SK-N-SH treated with all-trans-retinoic acid at 6 μM for 48 hours (cell line): Measurements from ENCODE around the gene ZNF541.

Experiments
- ATAC-seq: fragments of 200-7000 bp; cut with Tn5 transposase; 3 replicates; pipeline ENCODE4 v1.9.1; 2020; ENCODE audit warnings: mild to moderate bottlenecking, moderate library complexity
- ARNTL ChIP-seq: fragments of 450-650 bp; formaldehyde crosslinking; IDR thresholded peaks from 2 replicates; pipeline ENCODE4 v1.5.0; 2020; ENCODE audit warnings: low read depth, mild to moderate bottlenecking, moderate library complexity, borderline replicate concordance
- BACH2 ChIP-seq: fragments of 250-450 bp; sonication (Bioruptor Pico); IDR thresholded peaks from 2 replicates; pipeline ENCODE4 v1.9.0; 2021; ENCODE audit warnings: mild to moderate bottlenecking, borderline replicate concordance
- CSDC2 ChIP-seq: fragments of 250-450 bp; sonication (Bioruptor Pico); IDR thresholded peaks from 2 replicates; pipeline ENCODE4 v1.5.0; 2020; ENCODE audit warnings: mild to moderate bottlenecking, moderate library complexity
- CSRNP3 ChIP-seq: fragments of 250-450 bp; sonication (Bioruptor Pico); IDR thresholded peaks from 2 replicates; pipeline ENCODE4 v1.5.1; 2021; ENCODE audit warnings: mild to moderate bottlenecking, moderate library complexity
- ESRRG ChIP-seq: fragments of 250-450 bp; sonication (Bioruptor Pico); IDR thresholded peaks from 2 replicates; pipeline ENCODE4 v1.6.1; 2021; ENCODE audit warnings: mild to moderate bottlenecking
- GLIS3 ChIP-seq: fragments of 250-450 bp; sonication (Bioruptor Pico); IDR thresholded peaks from 2 replicates; pipeline ENCODE4 v1.5.0; 2020; ENCODE audit warnings: mild to moderate bottlenecking, moderate library complexity
- ISL1 ChIP-seq: fragments of 250-450 bp; sonication (Bioruptor Pico); IDR thresholded peaks from 2 replicates; pipeline ENCODE4 v2.1.2; 2022; ENCODE audit warnings: mild to moderate bottlenecking, moderate library complexity
- OSR1 ChIP-seq: fragments of 250-450 bp; sonication (Bioruptor Pico); IDR thresholded peaks from 2 replicates; pipeline ENCODE4 v1.8.0; 2022; ENCODE audit warnings: moderate library complexity, mild to moderate bottlenecking, inconsistent platforms
- PATZ1 ChIP-seq: fragments of 250-450 bp; sonication (Bioruptor Pico); IDR thresholded peaks from 2 replicates; pipeline ENCODE4 v1.8.0; 2020; ENCODE audit warnings: mild to moderate bottlenecking, moderate library complexity, borderline replicate concordance
- PPARA ChIP-seq: fragments of 250-450 bp; sonication (Bioruptor Pico); IDR thresholded peaks from 2 replicates; pipeline ENCODE4 v1.5.0; 2020; ENCODE audit warnings: mild to moderate bottlenecking, borderline replicate concordance
- RARB ChIP-seq: fragments of 250-450 bp; sonication (Bioruptor Pico); IDR thresholded peaks from 2 replicates; pipeline ENCODE4 v1.8.0; 2021; ENCODE audit warnings: mild to moderate bottlenecking, moderate library complexity
- SNAI2 ChIP-seq: fragments of 250-450 bp; sonication (Bioruptor Pico); IDR thresholded peaks from 2 replicates; pipeline ENCODE4 v1.5.0; 2020; ENCODE audit warnings: mild to moderate bottlenecking, moderate library complexity
- TCF4 ChIP-seq: fragments of 250-450 bp; sonication (Bioruptor Pico); IDR thresholded peaks from 2 replicates; pipeline ENCODE4 v1.8.0; 2021; ENCODE audit warnings: mild to moderate bottlenecking, moderate library complexity, borderline replicate concordance
- TOX ChIP-seq: fragments of 250-450 bp; sonication (Bioruptor Pico); IDR thresholded peaks from 2 replicates; pipeline ENCODE4 v1.8.0; 2021; ENCODE audit warnings: mild to moderate bottlenecking, moderate library complexity, borderline replicate concordance
- ZC3H10 ChIP-seq: fragments of 250-450 bp; sonication (Bioruptor Pico); IDR thresholded peaks from 2 replicates; pipeline ENCODE4 v1.5.1; 2021; ENCODE audit warnings: mild to moderate bottlenecking, moderate library complexity
- ZFP3 ChIP-seq: fragments of 250-450 bp; sonication (Bioruptor Pico); IDR thresholded peaks from 2 replicates; pipeline ENCODE4 v1.5.0; 2020; ENCODE audit warnings: mild to moderate bottlenecking, moderate library complexity
- ZFP30 ChIP-seq: fragments of 450-650 bp; formaldehyde crosslinking; IDR thresholded peaks from 2 replicates; pipeline ENCODE4 v1.5.0; 2022; ENCODE audit warnings: mild to moderate bottlenecking, moderate library complexity
- ZNF565 ChIP-seq: fragments of 450-650 bp; formaldehyde crosslinking; conservative IDR thresholded peaks from 2 replicates; pipeline ENCODE4 v1.5.0; 2020; ENCODE audit warnings: low read depth, mild to moderate bottlenecking, moderate library complexity
- ZNF70 ChIP-seq: fragments of 450-650 bp; formaldehyde crosslinking; IDR thresholded peaks from 2 replicates; pipeline ENCODE4 v1.5.0; 2020; ENCODE audit warnings: mild to moderate bottlenecking, moderate library complexity
- ZNF8 ChIP-seq: fragments of 450-650 bp; formaldehyde crosslinking; IDR thresholded peaks from 2 replicates; pipeline ENCODE4 v1.5.0; 2020; ENCODE audit warnings: mild to moderate bottlenecking, moderate library complexity
- TF ChIP-seq, protein P1 (sequence below): fragments of 250-450 bp; sonication (Bioruptor Pico); IDR thresholded peaks from 2 replicates; pipeline ENCODE4 v1.5.1; 2020; ENCODE audit warnings: low read depth, mild to moderate bottlenecking, moderate library complexity
- TF ChIP-seq, protein P2 (sequence below): fragments of 250-450 bp; sonication (Bioruptor Pico); IDR thresholded peaks from 2 replicates; pipeline ENCODE4 v1.8.0; 2021; ENCODE audit warnings: low read depth, mild to moderate bottlenecking, moderate library complexity, borderline replicate concordance

Gene ZNF541

DNA sequence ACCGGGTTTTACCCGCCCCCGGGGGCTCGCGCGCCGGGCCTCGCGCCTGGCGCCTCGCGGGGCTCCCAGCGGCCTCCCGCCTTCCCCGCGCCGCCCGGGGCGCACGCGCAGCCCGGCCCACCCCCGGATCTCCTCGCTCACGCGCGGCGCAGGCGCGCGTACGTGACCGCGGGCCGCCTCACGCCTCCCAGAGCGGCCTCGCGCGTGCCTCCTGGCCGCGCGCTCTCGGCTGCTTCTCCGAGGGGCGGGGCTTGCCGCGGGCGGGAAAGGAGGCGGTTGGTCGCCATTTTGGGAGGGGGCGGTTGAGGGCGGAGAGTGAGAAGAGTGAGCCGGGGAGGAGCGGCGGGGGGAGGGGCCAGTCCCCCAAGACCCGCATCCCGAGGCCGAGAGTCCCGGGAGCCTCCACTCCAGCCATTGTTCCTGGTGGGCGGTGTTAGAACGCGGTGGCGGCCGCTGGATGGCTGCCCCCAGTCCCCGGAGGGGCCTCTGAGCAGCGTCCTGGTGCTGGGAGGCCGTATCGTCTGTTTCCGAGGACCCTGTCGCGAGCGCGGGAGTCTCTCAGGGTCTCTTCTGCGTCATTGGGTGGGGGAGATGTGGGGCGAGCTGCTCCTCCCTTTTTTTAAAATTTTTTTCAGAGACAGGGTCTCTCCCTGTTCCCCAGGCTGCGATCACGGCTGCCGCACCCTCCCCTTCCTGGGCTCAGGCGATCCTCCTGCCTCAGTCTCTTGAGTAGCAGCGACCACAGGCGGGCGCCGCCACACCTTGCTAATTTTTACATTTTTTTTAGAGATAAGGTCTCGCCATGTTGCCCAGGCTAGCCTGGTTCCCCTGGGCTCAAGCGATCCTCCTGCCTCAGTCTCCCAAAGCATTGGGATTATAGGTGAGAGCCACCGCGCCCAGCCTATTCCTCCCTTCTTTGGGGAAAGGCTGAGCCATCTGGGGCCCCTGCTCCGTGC lies at the start of gene ZNF541:
ZNF541 (minus strand) TSS at position 78 of the 956 bp plus-strand sequence. CDS start 17,292 bp downstream, outside the sequence.
- TF ChIP-seq ARNTL (CRISPR knock-in tag): no peak
- TF ChIP-seq, protein P1, sequence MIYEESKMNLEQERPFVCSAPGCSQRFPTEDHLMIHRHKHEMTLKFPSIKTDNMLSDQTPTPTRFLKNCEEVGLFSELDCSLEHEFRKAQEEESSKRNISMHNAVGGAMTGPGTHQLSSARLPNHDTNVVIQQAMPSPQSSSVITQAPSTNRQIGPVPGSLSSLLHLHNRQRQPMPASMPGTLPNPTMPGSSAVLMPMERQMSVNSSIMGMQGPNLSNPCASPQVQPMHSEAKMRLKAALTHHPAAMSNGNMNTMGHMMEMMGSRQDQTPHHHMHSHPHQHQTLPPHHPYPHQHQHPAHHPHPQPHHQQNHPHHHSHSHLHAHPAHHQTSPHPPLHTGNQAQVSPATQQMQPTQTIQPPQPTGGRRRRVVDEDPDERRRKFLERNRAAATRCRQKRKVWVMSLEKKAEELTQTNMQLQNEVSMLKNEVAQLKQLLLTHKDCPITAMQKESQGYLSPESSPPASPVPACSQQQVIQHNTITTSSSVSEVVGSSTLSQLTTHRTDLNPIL (CRISPR knock-in tag): no peak
- no peak; the same call in 2 of the 3 replicates for ATAC-seq

DNA sequence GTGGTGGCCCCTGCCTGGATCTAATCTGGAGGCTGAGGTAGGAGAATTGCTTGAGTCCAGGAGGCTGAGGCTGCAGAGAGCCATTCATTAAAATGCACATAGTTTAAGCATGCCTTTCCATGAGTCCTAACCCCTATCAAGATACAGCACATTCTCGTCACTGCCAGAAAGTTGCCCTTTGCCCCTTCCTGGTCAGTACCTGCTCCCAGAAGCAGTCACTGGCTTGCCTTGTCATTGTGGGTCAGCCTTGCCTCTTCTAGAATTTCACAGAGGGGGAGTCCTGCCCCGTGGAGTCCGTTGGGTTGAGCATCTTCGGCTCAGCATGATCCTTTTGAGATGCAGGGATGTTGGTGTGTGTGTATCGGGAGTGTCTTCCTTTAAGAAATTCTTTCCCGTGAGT lies 46.8 kb upstream of the ZNF541 start:
- TF ChIP-seq SNAI2 (CRISPR knock-in tag) (no peak), ARNTL (CRISPR knock-in tag) (no peak), ZNF70 (CRISPR knock-in tag) (no peak), CSDC2 (no peak), PPARA (no peak), BACH2 (CRISPR knock-in tag) (no peak), TOX (CRISPR knock-in tag) (no peak), ZNF8 (no peak), OSR1 (CRISPR knock-in tag) (no peak), ZC3H10 (CRISPR knock-in tag) (no peak), GLIS3 (CRISPR knock-in tag) (no peak), ZNF565 (no peak), ESRRG (CRISPR knock-in tag) (no peak), RARB (no peak)
- TF ChIP-seq, protein P1 (CRISPR knock-in tag): no peak
- TF ChIP-seq, protein P2, sequence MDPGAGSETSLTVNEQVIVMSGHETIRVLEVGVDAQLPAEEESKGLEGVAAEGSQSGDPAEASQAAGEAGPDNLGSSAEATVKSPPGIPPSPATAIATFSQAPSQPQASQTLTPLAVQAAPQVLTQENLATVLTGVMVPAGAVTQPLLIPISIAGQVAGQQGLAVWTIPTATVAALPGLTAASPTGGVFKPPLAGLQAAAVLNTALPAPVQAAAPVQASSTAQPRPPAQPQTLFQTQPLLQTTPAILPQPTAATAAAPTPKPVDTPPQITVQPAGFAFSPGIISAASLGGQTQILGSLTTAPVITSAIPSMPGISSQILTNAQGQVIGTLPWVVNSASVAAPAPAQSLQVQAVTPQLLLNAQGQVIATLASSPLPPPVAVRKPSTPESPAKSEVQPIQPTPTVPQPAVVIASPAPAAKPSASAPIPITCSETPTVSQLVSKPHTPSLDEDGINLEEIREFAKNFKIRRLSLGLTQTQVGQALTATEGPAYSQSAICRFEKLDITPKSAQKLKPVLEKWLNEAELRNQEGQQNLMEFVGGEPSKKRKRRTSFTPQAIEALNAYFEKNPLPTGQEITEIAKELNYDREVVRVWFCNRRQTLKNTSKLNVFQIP: no peak
- ATAC-seq: no peak

GRCh38 chr19:47618771-47619170 lies 45.8 kb upstream of the ZNF541 start:
- ATAC-seq: no peak
- no peak for TF ChIP-seq ZC3H10 (CRISPR knock-in tag)
- TF ChIP-seq ESRRG (CRISPR knock-in tag): no peak
- no peak for TF ChIP-seq ARNTL (CRISPR knock-in tag)
- no peak for TF ChIP-seq ZNF8
- TF ChIP-seq RARB: no peak
- no peak for TF ChIP-seq OSR1 (CRISPR knock-in tag)
- no peak for TF ChIP-seq CSDC2
- TF ChIP-seq PATZ1 (CRISPR knock-in tag): no peak

- TF ChIP-seq ZFP3 (CRISPR knock-in tag) (no peak), ESRRG (CRISPR knock-in tag) (no peak), BACH2 (CRISPR knock-in tag) (no peak), ZNF70 (CRISPR knock-in tag) (no peak), TOX (CRISPR knock-in tag) (no peak), ISL1 (no peak), ZFP30 (CRISPR knock-in tag) (no peak), RARB (no peak), TCF4 (CRISPR knock-in tag) (no peak), OSR1 (CRISPR knock-in tag) (no peak), CSDC2 (no peak), CSRNP3 (CRISPR knock-in tag) (no peak)
- TF ChIP-seq, protein P1 (CRISPR knock-in tag): no peak
- no peak for ATAC-seq
These were observed 42.8 kb upstream of the ZNF541 start for GRCh38 chr19:47615714-47616113.
